ENCODE data around the gene TTC38.
"Not testable (repeated sequence)": the region's sequence is repeated elsewhere in the genome, so short reads cannot be mapped to it uniquely, and the experiment has no call there.

Gene TTC38

DNA sequence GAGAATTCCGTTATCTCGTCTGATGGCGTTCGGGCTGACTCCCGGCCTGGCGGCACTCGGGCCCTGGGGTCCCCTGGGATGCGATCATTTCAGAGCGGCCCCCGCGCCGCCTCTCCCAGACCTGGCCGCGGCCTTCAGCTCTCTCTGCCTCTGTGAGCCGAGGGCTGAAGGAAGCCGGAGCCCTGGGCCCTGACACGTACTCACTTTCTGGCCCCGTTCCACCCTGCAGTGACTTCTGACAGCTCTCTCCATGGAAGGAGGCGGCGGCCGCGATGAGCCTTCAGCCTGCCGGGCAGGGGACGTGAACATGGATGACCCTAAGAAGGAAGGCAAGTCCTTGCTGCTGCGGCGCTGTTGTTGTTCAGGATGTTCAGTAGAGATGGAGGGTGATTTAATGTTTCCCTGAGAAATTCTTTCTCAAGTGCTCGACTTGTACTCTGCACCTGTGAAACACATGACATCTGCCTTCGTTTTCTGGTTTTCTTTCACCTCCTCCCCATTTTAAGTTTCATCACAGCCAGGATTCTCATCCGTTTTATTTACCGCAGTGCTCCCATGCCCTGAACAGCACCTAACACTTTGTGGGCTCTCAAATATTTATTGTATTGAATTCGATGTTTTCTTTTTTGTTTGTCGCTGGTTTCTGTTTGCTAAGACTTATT, 29.5 kb downstream of the TTC38 start:
- DNase-seq: peak; percentile 67

DNA sequence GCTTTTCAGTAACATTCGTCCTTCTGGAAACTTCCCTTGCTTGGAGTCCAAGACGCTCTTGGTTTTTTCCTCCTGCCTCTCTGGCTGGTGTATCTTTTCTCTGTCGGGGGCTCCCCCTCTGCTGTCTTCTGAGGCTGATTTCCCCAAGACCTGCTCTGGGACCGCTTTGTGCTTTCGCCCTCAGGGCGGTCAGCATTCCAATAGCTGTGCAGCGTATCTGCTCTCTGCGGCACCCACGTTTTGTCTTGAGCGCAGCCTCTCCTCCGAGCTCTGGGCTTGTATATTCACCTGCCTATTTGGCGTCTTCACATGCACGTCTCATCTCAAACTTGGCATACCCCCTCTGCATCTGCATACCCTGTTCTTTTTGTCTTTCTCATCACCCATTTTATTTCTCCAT, 31.3 kb downstream of the TTC38 start:
- DNase-seq: no peak

DNA sequence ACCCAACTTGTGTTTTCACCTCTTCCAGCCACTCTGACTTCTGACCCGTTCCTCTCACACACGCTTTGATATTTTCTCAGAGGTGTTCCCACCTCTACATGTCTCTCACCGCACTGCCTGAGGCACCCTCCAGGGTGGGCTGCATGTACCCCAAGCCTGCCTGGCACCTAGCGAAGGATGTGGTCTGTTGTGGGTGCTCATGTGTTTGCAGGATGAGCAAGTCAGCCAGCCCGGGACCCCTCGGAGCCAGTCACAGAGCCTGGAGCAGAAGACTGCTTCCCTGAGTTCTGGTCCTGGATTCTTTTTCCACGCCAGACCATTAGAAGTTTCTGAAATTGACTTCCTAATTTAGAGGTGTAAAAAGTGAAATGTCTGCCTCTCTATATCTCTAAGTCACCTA, 32.7 kb downstream of the TTC38 start:
- DNase-seq: no peak

DNA sequence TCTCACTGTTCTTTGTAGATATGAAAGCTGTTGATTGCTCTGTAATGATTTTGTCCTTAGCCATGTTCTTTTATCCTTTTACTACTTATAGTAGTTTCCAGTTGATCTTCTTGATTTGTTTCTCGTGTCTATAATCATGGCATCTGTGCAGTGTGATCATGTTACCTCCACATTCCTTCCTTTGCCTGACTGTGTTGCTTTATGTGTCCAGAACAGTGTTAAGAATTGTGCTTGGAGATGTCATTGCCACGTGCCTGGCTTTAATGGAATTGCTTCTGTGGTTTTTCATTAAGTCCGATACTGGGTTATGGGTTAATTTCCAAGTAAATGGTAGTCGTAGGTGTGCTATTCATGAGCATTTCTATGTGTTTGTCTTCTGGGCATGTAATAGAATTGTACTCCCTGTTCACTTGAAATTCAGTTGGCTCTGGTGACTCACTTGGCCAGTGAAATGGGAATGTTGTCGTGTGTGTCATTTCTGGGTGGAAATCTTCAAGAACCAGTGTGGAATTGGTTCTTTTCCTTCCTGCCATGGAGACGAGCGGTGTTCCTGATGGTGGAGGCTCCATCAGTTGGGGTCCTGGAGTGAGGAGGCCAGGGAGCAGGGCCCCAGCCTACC, 35.6 kb downstream of the TTC38 start:
- no peak for DNase-seq

DNA sequence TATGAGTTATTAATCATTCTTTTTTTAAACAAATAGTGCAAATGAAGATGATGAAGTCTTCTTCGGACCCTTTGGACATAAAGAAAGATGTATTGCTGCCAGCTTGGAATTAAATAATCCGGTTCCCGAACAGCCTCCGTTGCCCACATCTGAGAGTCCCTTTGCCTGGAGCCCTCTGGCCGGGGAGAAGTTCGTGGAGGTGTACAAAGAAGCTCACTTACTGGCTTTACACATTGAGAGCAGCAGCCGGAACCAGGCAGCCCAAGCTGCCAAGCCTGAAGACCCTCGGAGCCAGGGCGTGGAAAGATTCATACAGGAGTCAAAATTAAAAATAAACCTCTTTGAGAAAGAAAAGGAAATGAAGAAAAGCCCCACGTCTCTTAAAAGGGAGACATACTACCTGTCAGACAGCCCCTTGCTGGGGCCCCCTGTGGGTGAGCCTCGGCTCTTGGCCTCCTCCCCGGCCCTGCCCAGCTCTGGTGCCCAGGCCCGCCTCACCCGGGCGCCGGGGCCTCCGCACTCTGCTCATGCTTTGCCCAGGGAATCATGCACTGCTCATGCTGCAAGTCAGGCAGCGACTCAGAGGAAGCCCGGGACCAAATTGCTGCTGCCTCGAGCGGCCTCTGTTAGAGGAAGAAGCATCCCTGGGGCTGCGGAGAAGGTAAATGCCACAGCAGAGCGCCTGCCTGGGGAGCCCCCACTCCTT, 40.6 kb downstream of the TTC38 start:
- DNase-seq: no peak

DNA sequence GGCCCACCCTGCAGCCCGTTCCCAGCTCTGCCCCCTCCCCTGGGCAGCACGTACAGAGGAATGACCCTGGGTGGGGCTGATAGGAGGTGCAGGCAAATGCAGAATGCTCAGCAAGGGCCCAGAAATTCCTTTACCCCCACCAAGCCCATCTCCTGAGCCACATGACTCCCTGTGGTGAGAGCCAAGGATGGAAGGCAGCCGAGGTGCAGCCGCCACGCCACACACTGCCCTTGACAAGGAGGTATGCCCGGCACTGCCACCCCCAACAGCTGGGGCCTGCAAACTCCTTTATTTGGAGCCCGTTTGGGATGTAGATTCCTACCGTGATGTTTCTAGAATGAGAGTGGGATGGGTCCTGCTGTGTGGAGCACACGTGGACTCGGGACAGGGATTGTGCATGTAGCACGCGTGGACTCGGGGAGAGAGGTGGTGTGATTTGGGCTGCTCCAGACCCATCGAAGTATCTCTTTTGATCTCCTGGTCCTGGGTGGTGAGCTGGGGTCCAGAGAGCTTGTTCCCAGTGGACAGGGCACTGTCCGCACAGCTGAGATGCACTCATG, 41.8 kb downstream of the TTC38 start:
- no peak for DNase-seq

DNA sequence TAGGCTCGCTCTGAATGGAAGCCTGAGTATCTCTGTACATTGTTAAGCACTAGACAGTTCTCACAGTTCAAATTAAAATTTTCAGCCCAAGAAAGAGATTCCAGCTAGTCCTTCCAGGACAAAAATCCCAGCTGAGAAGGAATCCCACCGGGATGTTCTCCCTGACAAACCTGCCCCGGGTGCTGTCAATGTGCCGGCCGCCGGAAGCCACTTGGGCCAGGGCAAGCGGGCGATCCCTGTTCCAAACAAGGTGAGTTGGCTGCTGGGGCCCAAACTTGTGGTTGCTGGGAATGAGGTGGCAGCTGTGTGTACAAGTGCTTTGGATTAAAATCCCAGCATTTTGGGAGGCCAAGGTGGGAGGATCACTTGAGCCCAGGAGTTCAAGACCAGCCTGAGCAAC, 44.2 kb downstream of the TTC38 start:
- DNase-seq: no peak

DNA sequence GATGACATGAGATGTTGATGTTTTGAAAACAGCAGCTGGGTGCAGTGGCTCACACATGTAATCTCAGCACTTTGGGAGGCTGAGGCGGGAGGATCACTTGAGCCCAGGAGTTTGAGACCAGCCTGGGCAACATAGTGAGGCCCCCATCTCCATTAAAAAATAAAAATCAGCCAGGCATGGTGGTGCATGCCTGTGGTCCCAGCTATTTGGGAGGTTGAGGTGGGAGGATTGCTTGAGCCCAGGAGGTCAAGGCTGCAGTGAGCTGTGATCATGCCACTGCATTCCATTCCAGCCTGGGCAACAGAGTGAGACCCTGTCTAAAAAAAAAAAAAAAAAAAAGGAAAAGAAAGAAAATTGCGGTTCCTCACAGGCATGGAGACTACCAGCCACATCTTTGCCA, 45.0 kb downstream of the TTC38 start:
- DNase-seq: not testable (repeated sequence)

DNA sequence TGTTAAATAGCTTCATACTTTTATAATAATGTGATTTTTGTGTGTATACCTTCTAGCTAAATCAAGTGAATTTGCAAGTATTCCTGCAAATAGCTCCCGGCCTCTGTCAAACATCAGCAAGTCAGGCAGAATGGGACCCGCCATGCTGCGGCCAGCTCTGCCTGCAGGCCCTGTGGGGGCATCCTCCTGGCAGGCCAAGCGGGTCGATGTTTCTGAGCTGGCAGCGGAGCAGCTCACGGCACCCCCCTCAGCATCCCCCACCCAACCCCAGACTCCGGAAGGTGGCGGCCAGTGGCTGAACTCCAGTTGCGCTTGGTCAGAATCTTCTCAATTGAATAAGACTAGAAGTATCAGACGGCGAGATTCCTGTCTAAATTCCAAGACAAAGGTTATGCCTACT, 48.2 kb downstream of the TTC38 start:
- no peak for DNase-seq

DNA sequence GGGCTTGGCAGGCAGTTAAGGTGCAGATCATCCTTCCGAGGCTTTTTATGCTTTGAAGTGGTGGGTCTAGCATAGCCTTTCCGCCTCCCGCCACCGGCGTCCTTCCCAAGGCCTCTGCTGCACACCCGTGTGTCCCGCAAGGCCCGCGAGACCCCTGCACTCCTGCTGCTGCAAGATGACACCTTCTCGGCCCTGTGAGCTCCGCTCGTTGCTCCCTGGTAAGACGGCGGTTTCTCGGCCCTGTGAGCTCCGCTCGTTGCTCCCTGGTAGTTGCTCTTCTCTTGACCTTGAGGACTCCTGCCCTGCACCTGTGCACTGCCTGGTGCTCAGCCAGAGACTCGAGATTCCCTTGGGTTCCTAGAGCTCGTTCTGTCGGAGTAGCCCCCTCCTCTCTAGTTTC, 49.8 kb downstream of the TTC38 start:
- DNase-seq: no peak

DNA sequence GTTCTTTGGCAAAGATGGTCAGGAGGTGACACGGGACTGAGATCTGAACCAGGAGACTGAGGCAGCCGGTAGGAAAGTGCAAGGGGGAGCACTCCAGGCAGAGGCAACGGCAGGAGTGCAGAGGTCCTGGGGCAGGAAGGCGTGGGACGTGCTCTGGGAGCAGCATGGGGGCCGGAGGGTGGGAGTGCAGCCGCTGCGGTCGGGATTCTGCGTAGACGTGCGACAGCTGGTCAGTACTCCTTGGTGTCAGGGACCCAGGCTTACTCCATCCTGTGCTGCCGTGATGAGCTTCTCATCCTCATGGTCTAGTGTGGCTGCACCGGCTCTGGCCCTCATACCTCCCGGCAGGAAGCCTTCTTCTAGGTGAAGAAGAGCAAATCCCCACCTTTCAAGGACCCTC, 50.8 kb downstream of the TTC38 start:
- DNase-seq: no peak

DNA sequence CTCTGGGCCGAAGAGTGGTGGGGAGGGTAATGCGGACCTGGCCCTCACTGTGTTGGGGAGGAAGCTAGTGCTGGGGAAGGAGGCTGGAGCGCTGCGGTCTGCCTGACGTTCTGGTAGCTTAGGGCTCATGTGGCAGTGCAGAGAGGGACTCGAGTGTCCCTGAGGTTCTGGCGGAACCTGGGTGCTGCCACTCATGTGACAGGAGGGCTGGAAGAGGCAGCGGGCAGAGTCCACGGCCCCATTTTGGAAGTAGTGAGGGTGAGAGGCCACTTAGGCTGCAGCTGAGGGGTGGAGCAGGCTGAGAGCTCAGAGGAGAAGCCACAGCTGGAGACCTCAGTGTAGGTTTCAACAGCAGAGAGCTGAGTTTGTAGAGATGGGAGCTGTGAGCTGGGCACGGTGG, 51.5 kb downstream of the TTC38 start:
- no peak for DNase-seq

DNA sequence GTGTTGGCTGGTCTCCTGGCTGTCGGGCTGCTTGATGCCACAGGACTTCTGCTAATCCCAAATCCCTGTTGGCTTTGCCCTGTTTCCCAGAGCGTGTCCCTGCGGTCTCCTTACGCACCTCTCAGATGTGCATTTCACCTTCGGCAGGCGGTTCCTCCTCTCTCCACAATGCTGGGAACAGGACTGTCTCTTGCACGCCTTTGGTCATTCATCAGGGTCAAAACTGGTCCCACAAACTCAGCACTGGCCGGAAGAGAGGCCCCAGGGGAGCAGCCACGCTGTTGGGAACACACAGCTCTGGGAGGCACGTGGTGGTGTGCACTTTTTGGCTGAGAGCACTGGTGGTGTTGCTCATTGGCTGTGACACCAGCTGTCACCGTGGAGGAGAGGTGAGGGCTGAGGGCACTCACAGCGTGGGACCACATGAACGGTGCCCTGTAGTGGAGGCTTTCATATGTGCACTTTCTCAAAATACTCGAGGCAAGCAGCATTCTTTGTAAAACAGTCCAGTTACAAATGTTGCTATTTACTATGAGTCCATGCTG, 52.4 kb downstream of the TTC38 start:
- no peak for DNase-seq

DNA sequence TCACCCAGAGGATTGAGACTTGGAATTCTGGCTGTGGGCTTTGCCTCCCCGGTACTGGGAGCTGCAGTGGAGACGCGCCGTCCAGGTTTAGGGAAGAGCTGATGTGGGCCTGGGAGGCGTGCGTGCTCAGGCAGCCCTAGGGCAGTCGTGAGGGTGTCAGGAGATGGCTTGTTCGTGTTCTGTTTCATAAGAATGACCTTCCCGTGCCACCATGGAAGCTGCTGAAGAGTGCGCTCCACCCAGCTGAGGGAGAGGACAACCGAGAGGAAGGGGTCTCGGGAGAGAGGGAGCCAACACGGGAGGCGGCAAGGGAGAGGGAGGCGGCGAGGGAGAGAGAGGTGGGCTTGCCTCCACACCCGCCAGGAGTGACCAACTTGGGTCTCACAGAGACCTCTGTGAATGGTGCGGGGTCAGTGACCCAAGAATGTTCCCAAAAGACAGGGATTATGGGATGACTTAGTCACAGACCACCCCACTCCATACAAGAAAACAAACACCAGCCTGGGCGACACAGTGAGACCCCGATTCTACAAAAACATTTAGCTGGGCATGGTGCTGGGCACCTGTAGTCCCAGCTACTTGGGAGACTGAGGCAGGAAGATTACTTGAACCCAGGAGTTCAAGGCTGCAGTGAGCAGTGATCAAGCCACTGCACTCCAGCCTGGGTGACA, 53.0 kb downstream of the TTC38 start:
- no peak for DNase-seq

DNA sequence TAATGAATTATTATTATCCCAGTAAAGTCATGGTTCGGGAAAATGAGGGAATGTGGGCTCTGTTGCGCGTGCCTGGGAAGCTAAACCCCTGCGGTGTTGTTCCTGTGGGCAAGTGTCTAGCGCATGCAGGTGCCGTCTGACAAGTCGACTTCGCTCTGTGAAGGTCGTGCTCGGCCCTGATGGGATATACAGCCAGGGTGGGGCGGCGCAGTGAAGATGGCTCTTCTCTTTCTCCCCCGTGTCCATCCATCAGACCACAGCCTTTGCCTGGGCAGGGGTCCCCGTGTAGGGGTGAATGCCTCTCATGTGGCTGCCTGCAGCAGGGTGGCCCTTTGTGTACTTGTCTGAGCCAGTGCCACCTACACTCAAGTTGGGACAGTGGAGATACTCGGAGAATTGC, 54.9 kb downstream of the TTC38 start:
- DNase-seq: no peak

DNA sequence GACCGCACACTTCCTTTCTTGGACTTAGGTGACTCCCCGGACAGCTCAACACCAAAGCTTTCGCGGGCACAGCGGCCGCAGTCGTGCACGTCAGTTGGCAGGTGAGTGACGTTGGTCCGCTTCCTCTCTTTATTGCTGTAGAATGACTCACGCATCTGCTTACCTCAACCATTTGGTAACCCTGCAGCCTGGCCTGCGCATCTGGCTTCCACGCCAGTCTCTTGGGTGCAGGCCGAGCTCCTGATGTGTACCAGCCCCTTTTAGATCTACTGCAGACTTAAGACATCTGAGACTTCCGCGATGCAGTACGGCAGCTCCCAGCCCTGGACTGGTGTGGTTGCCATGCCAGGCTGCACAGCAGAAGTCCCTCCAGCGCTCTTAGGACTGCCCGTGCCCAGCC, 55.4 kb downstream of the TTC38 start:
- DNase-seq: no peak

DNA sequence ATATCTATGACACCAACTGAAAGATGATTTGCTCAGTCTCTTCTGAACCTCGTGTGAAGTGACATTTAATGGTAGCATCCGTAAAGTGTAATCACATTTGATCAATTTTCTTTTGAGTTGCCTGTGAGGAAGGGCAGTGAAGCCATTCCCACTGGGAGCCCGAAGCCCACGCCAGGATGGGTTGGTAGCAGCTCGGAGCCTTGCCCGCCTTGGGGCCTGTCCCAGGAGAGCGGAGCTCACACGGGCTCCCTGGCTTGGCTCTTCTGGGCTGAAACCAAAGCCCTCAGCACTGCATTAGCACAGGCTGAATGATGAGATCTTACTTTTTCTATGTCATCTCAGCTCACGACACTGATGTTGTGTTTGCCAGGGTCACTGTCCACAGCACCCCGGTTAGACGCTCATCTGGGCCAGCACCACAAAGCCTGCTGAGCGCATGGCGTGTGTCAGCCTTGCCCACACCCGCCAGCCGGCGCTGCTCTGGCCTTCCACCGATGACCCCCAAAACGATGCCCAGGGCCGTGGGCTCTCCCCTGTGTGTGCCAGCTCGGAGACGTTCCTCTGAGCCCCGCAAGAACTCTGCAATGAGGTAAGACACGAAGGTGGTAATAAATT, 58.4 kb downstream of the TTC38 start:
- no peak for DNase-seq

DNA sequence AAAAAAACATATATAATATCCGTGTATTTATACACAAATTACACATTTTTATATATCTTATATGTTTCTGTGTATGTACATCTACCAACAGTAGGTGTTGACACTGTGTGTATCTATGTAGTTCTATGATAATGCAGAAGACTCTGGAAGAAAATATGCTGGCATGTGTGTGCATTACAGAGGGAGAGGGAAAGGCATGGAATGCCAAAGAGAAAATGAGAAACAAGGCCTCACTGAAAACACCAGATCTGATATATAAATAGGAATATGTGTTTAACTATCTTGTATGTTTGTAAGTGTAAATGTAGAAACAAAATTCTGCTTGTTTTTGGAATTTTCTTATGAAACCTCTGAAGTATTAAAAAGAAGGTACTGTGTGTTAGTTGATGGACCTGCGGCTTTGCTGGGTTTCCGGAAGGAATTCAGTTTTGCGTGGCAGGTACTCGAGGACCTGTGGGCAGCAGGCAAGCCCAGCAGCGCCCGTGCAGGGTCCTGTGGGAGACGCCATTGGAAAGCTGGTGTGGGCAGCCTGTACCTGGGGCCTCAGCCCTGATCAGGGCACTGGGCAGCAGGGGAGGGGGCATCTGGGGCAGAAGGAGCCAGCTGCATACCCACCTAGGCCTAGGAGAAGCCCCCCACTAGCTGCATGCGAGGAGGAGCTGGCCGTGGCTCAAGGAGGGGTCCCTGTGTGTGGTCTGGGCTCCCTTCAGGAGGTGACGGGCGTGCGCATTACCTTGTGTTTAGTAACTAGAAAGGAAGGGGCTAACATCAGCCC, 60.1 kb downstream of the TTC38 start:
- no peak for DNase-seq

DNA sequence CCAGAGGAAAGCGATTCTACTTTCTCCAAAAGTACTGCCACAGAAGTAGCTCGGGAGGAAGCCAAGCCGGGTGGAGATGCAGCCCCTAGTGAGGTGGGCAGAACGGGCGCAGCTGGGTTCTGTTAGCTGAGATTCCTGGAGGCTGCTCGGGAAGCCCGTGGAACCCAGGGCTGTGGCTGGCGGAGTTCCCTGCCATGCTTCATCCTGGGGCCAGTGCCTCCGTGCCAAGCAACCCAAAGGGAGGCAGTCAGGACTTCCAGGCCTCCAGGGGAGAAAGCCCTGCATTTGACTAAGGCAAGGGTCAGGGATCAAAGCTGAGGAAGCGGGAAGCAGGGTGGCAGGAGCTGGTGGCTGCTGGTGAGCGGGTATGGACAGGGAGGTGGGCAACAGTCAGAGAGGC, 61.0 kb downstream of the TTC38 start:
- DNase-seq: no peak

DNA sequence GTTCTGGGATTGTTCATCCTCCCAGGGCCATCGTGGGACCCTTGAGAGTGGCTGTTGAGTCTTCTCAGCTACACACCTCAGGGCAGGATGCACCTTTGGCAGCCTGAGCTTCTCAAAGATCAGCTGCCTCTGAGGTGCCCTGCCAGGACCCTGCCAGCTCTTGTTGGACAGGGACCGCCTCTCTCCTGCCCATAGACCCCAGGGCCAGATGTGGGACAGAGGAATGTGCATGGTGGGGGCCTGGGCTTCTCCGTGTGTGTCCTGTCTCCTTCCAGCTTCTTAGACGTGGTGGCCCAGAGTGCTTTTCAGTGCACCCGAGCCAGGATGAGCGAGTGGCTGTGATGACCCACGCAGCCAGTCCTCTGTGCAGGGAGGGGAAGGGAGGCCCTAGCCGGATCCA, 61.8 kb downstream of the TTC38 start:
- no peak for DNase-seq

DNA sequence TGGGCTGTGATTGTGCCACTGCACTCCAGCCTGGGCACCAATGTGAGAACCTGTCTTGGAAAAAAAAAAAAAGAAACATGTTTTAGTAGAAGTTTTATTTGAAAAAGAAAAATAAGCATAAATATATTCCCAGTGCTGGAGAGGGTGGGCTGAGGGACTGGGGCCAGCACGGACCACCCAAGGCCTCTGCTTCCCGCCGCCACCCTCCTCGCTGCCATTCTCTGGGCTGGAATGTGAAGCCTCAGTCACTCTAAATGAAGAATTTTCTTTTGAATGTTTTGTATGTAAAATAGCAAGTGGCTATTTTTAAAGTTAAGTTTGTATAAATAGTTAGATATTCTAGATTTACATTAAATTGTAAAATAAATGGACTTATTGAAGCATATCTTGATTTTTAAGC, 62.6 kb downstream of the TTC38 start:
- DNase-seq: no peak

DNA sequence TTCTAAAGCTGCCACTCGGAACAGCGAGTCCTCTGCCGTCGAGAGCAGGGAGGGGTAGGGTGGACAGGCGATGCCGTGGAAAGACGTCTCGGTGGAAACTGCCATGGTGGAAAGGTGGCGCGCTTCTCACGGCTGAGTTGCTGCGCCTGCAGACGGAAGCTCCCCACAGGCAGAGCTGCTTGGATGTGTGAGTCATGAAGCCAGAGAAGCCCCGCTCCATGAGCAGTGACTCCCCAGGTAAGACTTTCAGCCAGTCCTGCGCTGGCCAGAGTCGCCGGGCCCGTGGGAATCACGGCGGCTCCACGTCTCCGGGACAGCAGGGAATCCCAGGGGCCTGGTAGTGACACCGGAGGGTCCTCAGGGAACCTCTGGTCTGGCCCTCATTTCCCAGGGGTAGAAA, 63.7 kb downstream of the TTC38 start:
- DNase-seq: no peak

Measured in NCI-H69 (cell line).